A549 (cell line): ENCODE results near the gene SAMD8.

ENCODE experiments used
- CBX2 ChIP-seq: fragments of 200-600 bp; sonication (generic); IDR thresholded peaks from 2 replicates; pipeline ENCODE4 v1.6.1; 2016; ENCODE audit warnings: low read depth, mild to moderate bottlenecking, borderline replicate concordance
- CHD2 ChIP-seq: fragments of 150-350 bp; IDR thresholded peaks from 2 replicates; pipeline ENCODE4 v1.6.1; 2014; ENCODE audit warnings: low read length; ENCODE audit not compliant: partially characterized antibody
- CTCF ChIP-seq: fragments of >200 bp; sonication (Bioruptor Twin); formaldehyde crosslinking; IDR thresholded peaks from 3 replicates; pipeline ENCODE4 v1.5.1; 2016
- ELK1 ChIP-seq: fragments of 150-350 bp; IDR thresholded peaks from 2 replicates; pipeline ENCODE4 v1.6.1; 2014; ENCODE audit warnings: low read depth, mild to moderate bottlenecking, low read length
- EP300 ChIP-seq, 2 experiments: fragments of >200 bp; sonication (Bioruptor Twin); formaldehyde crosslinking; IDR thresholded peaks; 2 replicates in 1 of 2; 3 replicates in 1 of 2; pipeline ENCODE4 v1.6.1; 2016 to 2017
- MAX ChIP-seq: IDR thresholded peaks from 2 replicates; pipeline ENCODE4 v1.6.1; 2012
- PHF8 ChIP-seq: fragments of 200-600 bp; sonication (generic); IDR thresholded peaks from 2 replicates; pipeline ENCODE4 v1.6.1; 2016; ENCODE audit warnings: low read depth, mild to moderate bottlenecking, antibody characterized with exemption, moderate library complexity, borderline replicate concordance
- POLR2A ChIP-seq: IDR thresholded peaks from 2 replicates; pipeline ENCODE4 v1.6.1; 2012; ENCODE audit warnings: mild to moderate bottlenecking, low read length
- RCOR1 ChIP-seq: fragments of 150-350 bp; IDR thresholded peaks from 2 replicates; pipeline ENCODE4 v1.6.1; 2014; ENCODE audit warnings: antibody characterized with exemption, low read length, low read depth
- USF2 ChIP-seq: fragments of 450-650 bp; IDR thresholded peaks from 2 replicates; pipeline ENCODE4 v1.6.1; 2014; ENCODE audit warnings: antibody characterized with exemption
- ZC3H11A ChIP-seq: fragments of 450-650 bp; IDR thresholded peaks from 2 replicates; pipeline ENCODE4 v1.6.1; 2014; ENCODE audit warnings: antibody characterized with exemption, mild to moderate bottlenecking

GRCh38 chr10:75176046-75176445 is 64.6 kb downstream of the SAMD8 start:
- TF ChIP-seq EP300 (IDR thresholded peaks at IDR 0.05) (no peak), ZC3H11A (no peak), CTCF (no peak), USF2 (no peak), POLR2A (no peak), MAX (no peak), PHF8 (no peak), CHD2 (no peak), CBX2 (no peak), RCOR1 (no peak), ELK1 (no peak)
